OCI-LY3 (cell line): Measurements from ENCODE around the gene IBTK.
"Not testable (repeated sequence)": the region's sequence is repeated elsewhere in the genome, so short reads cannot be mapped to it uniquely, and the experiment has no call there.

ENCODE experiments used
- H2AFZ ChIP-seq: fragments of 200-600, 300-600 bp; shearing (Covaris generic); 2 replicates; pipeline ENCODE4 v1.6.0; 2014; ENCODE audit warnings: antibody characterized with exemption, low read depth, low read length
- H3K27ac ChIP-seq: fragments of 200-600, 300-600 bp; sonication (generic); 2 replicates; pipeline ENCODE4 v1.5.1; 2014; ENCODE audit warnings: mild to moderate bottlenecking, low read length, moderate library complexity, mixed read lengths
- H3K27me3 ChIP-seq: fragments of 200-600, 300-600 bp; sonication (generic); 2 replicates; pipeline ENCODE4 v1.6.1; 2014; ENCODE audit warnings: low read depth, low read length, mixed read lengths
- H3K36me3 ChIP-seq: fragments of 200-600, 300-600 bp; sonication (generic); replicated peaks from 2 replicates; pipeline ENCODE3; 2014; ENCODE audit warnings: low read depth, low read length, mixed read lengths
- H3K4me1 ChIP-seq: fragments of 300-600, 200-600 bp; sonication (generic); 2 replicates; pipeline ENCODE4 v1.6.1; 2014; ENCODE audit warnings: low read length, mixed read lengths
- H3K4me2 ChIP-seq: fragments of 200-600, 300-600 bp; sonication (generic); 2 replicates; pipeline ENCODE4 v1.6.1; 2014; ENCODE audit warnings: low read length, mixed read lengths
- H3K4me3 ChIP-seq: fragments of 300-600, 200-600 bp; sonication (generic); 2 replicates; pipeline ENCODE4 v1.5.1; 2014; ENCODE audit warnings: antibody characterized with exemption, mild to moderate bottlenecking, low read length, moderate library complexity
- H3K79me2 ChIP-seq: fragments of 300-600, 200-600 bp; shearing (Covaris generic); 2 replicates; pipeline ENCODE4 v1.6.1; 2014; ENCODE audit warnings: mild to moderate bottlenecking, low read length, mixed read lengths
- H3K9ac ChIP-seq: fragments of 300-600, 200-600 bp; shearing (Covaris generic); 2 replicates; pipeline ENCODE4 v1.6.0; 2014; ENCODE audit warnings: mild to moderate bottlenecking, low read length, moderate library complexity
- H3K9me3 ChIP-seq: fragments of 200-600, 300-600 bp; shearing (Covaris generic); 2 replicates; pipeline ENCODE4 v1.6.1; 2014; ENCODE audit warnings: low read length, mixed read lengths; ENCODE audit not compliant: insufficient read depth
- H4K20me1 ChIP-seq: fragments of 200-600, 300-600 bp; sonication (generic); 2 replicates; pipeline ENCODE4 v1.6.1; 2016; ENCODE audit warnings: low read length, mixed read lengths; ENCODE audit not compliant: insufficient read depth
- CTCF ChIP-seq: fragments of 200-600, 300-600 bp; sonication (generic); IDR thresholded peaks from 2 replicates; pipeline ENCODE4 v1.5.1; 2014; ENCODE audit warnings: antibody characterized with exemption, low read length, low read depth
- EZH2phosphoT487 ChIP-seq: fragments of 200-600 bp; shearing (Covaris generic); IDR thresholded peaks from 2 replicates; pipeline ENCODE4 v1.6.1; 2018; ENCODE audit warnings: antibody characterized with exemption, mixed run types, low read depth

IBTK gene

GRCh38 chr6:82204020-82204419 lies 43.5 kb downstream of the IBTK start:
- Histone ChIP-seq H3K4me2 (no peak overlapping the region), H3K4me3 (no peak overlapping the region), H2AFZ (no peak overlapping the region), H4K20me1 (no peaks in the 10 kb centered on the region), H3K9me3 (no peaks in the 10 kb centered on the region), H3K27ac (0 out of 2 replicates have a peak overlapping the region, but pooled peaks have one; percentile 3), H3K79me2 (no peaks in the 10 kb centered on the region), H3K9ac (no peak overlapping the region), H3K36me3 (peaks cover 62% of the 10 kb centered on the region), H3K27me3 (no peaks in the 10 kb centered on the region), H3K4me1 (peaks cover 13% of the 10 kb centered on the region)
- TF ChIP-seq EZH2phosphoT487 (no peak), CTCF (no peak)

GRCh38 chr6:82197784-82198183 lies 49.8 kb downstream of the IBTK start:
- Histone ChIP-seq H3K27ac (no peak overlapping the region), H2AFZ (no peak overlapping the region), H3K79me2 (no peaks in the 10 kb centered on the region), H3K4me2 (no peak overlapping the region), H3K4me3 (no peak overlapping the region), H3K27me3 (no peaks in the 10 kb centered on the region), H3K4me1 (no peaks in the 10 kb centered on the region), H4K20me1 (no peaks in the 10 kb centered on the region), H3K9me3 (no peaks in the 10 kb centered on the region), H3K9ac (no peak overlapping the region), H3K36me3 (peaks cover 61% of the 10 kb centered on the region)
- TF ChIP-seq EZH2phosphoT487 (no peak), CTCF (no peak)

- H3K9ac ChIP-seq, H3K4me2 ChIP-seq, H3K27ac ChIP-seq, H3K79me2 ChIP-seq, H3K4me3 ChIP-seq, H4K20me1 ChIP-seq, H3K27me3 ChIP-seq, H3K4me1 ChIP-seq, H2AFZ ChIP-seq, H3K9me3 ChIP-seq: not testable (repeated sequence)
- H3K36me3 ChIP-seq = peaks cover 57% of the 10 kb centered on the region
These were observed 50.3 kb downstream of the IBTK start for GRCh38 chr6:82197245-82197644.

- Histone ChIP-seq H2AFZ (no peak overlapping the region), H3K4me2 (no peak overlapping the region), H3K4me1 (no peaks in the 10 kb centered on the region), H3K9me3 (no peaks in the 10 kb centered on the region), H3K79me2 (no peaks in the 10 kb centered on the region), H3K4me3 (no peak overlapping the region), H3K27ac (no peak overlapping the region), H3K9ac (no peak overlapping the region), H4K20me1 (no peaks in the 10 kb centered on the region), H3K36me3 (peaks cover 61% of the 10 kb centered on the region), H3K27me3 (no peaks in the 10 kb centered on the region)
- TF ChIP-seq CTCF = no peak
- no peak for TF ChIP-seq EZH2phosphoT487
These were observed 51.4 kb downstream of the IBTK start for GRCh38 chr6:82196161-82196560.

GRCh38 chr6:82195619-82196018 lies 51.9 kb downstream of the IBTK start:
- Histone ChIP-seq H3K27me3 (no peaks in the 10 kb centered on the region), H3K36me3 (peaks cover 65% of the 10 kb centered on the region)

More at GRCh38 chr6:82195619-82196018, 51.9 kb downstream of the IBTK start:
- TF ChIP-seq EZH2phosphoT487 (no peak), CTCF (no peak)
- H3K4me3 ChIP-seq = no peak overlapping the region
- no peaks in the 10 kb centered on the region for H3K4me1 ChIP-seq
- H2AFZ ChIP-seq = no peak overlapping the region
- H3K79me2 ChIP-seq = no peaks in the 10 kb centered on the region
- no peak overlapping the region for H3K9ac ChIP-seq
- H3K27ac ChIP-seq = no peak overlapping the region
- H3K4me2 ChIP-seq = no peak overlapping the region
- no peaks in the 10 kb centered on the region for H3K9me3 ChIP-seq
- no peaks in the 10 kb centered on the region for H4K20me1 ChIP-seq
